ENCODE measurements around the gene CD320. TPM values are rescaled to one million over a fixed set of nuclear protein-coding genes. Genes with fewer than 3 reads are reported as not detected.

CD320 gene
- total and polyA plus RNA-seq, 2 of the 8 experiments (the other 6 are each of a cell fraction or from before 2014, with no cell fraction given) = 80.4 to 157 TPM

DNA sequence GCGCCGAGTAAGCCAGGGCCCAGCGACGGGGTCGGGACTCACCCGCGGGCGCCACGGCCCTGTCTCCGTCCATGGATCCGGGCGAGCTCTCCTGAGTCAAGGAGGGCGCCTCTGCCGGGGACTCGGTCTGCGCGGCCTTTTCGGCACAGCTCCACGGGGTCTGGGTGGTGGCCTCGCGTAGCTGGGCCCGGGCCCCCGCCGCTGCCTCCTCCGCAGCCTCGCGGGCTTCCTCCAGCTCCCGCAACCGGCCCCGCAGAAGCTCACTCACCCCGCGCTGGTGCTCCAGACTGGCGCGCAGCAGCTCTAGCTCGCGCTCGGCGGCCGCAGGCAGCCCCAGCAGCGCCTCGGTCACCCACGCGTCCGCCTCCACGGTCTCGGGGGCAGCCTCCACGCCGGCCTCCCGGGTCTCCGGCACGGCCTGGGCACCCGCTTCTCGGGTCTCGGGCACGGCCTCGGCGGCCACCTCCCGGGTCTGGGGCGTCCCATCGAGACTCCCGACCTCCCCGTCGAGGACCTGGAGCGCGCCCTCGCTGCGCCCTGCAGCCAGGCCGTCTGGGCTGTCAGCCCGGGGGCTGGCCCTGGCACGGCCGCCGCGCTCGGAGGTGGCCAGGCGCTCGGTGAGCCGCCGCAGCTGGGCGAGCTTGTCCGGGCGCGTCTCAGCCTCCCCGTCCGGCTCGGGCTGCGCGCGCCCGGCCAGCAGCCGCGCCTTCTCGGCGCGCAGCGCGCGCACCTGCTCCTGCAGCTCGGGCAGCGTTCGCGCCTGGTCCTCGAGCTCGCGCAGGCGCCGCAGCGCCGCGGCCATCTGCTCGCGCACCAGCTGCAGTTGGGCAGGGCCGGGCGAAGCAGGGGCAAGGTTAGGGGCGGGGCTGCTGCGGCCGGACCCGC lies 26.5 kb upstream of the CD320 start (continued):
- TF ChIP-seq NRF1 (IDR thresholded peaks at IDR 0.05; ENCODE audit: low read depth, low read length) = peak; percentile 64
- no peak for TF ChIP-seq FOSL1 (IDR thresholded peaks at IDR 0.05; ENCODE audit: insufficient read depth, low read depth, low read length)
- TF ChIP-seq TBP (IDR thresholded peaks at IDR 0.05; ENCODE audit: low read depth, low read length) = no peak
- TF ChIP-seq NANOG (IDR thresholded peaks at IDR 0.05; ENCODE audit: insufficient read depth, low read depth, low read length, poor library complexity, severe bottlenecking) = no peak
- peak; percentile 31 for TF ChIP-seq EZH2 (IDR thresholded peaks at IDR 0.05; ENCODE audit: low read depth, low read length, severe bottlenecking)
- TF ChIP-seq POLR2A (IDR thresholded peaks at IDR 0.05; ENCODE audit: control extremely low read depth in 1 of 2, low read depth in 2 of 2, low read length in 2 of 2) = no peak
- no peak for TF ChIP-seq RXRA (IDR thresholded peaks at IDR 0.05; ENCODE audit: insufficient read depth, low read depth, low read length)
- TF ChIP-seq CBX5 (IDR thresholded peaks at IDR 0.05; ENCODE audit: low read depth, low read length) = no peak
- TF ChIP-seq SIN3A (conservative IDR thresholded peaks at IDR 0.05 in 1 of 2, IDR thresholded peaks at IDR 0.05 in 1 of 2; ENCODE audit: low read depth in 1 of 2, low read length in 2 of 2) = no peak
- TF ChIP-seq, protein P1, sequence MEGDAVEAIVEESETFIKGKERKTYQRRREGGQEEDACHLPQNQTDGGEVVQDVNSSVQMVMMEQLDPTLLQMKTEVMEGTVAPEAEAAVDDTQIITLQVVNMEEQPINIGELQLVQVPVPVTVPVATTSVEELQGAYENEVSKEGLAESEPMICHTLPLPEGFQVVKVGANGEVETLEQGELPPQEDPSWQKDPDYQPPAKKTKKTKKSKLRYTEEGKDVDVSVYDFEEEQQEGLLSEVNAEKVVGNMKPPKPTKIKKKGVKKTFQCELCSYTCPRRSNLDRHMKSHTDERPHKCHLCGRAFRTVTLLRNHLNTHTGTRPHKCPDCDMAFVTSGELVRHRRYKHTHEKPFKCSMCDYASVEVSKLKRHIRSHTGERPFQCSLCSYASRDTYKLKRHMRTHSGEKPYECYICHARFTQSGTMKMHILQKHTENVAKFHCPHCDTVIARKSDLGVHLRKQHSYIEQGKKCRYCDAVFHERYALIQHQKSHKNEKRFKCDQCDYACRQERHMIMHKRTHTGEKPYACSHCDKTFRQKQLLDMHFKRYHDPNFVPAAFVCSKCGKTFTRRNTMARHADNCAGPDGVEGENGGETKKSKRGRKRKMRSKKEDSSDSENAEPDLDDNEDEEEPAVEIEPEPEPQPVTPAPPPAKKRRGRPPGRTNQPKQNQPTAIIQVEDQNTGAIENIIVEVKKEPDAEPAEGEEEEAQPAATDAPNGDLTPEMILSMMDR (IDR thresholded peaks at IDR 0.05; ENCODE audit: control extremely low read depth in 1 of 3, insufficient read depth in 1 of 3, low read depth in 1 of 3, low read length in 3 of 3) = no peak
- TF ChIP-seq EP300 (IDR thresholded peaks at IDR 0.05; ENCODE audit: borderline replicate concordance in 1 of 2, low read depth in 2 of 2, low read length in 2 of 2) = no peak
- no peak for TF ChIP-seq KDM1A (IDR thresholded peaks at IDR 0.05; ENCODE audit: borderline replicate concordance, low read length)
- no peak for TF ChIP-seq PHF8 (conservative IDR thresholded peaks at IDR 0.05; ENCODE audit: low read depth, low read length)
- no peak for TF ChIP-seq KDM5A (IDR thresholded peaks at IDR 0.05; ENCODE audit: low read length)
- no peak for TF ChIP-seq CEBPB (IDR thresholded peaks at IDR 0.05; ENCODE audit: low read depth, low read length)
- no peak for TF ChIP-seq YY1 (IDR thresholded peaks at IDR 0.05; ENCODE audit: low read depth, low read length)
- TF ChIP-seq RNF2 (IDR thresholded peaks at IDR 0.05; ENCODE audit: borderline replicate concordance, low read depth, low read length, missing control alignments, poor library complexity, severe bottlenecking) = no peak
- TF ChIP-seq, protein P2, sequence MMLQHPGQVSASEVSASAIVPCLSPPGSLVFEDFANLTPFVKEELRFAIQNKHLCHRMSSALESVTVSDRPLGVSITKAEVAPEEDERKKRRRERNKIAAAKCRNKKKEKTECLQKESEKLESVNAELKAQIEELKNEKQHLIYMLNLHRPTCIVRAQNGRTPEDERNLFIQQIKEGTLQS (IDR thresholded peaks at IDR 0.05; ENCODE audit: insufficient read depth, low read depth, low read length) = no peak
- TF ChIP-seq KDM4A (IDR thresholded peaks at IDR 0.05; ENCODE audit: low read depth, low read length, severe bottlenecking) = no peak
- TF ChIP-seq EGR1 (IDR thresholded peaks at IDR 0.05; ENCODE audit: borderline replicate concordance, low read depth, low read length) = no peak

Measured in H1 (cell line).